ENCODE results near the gene MED13L.

The MED13L gene

DNA sequence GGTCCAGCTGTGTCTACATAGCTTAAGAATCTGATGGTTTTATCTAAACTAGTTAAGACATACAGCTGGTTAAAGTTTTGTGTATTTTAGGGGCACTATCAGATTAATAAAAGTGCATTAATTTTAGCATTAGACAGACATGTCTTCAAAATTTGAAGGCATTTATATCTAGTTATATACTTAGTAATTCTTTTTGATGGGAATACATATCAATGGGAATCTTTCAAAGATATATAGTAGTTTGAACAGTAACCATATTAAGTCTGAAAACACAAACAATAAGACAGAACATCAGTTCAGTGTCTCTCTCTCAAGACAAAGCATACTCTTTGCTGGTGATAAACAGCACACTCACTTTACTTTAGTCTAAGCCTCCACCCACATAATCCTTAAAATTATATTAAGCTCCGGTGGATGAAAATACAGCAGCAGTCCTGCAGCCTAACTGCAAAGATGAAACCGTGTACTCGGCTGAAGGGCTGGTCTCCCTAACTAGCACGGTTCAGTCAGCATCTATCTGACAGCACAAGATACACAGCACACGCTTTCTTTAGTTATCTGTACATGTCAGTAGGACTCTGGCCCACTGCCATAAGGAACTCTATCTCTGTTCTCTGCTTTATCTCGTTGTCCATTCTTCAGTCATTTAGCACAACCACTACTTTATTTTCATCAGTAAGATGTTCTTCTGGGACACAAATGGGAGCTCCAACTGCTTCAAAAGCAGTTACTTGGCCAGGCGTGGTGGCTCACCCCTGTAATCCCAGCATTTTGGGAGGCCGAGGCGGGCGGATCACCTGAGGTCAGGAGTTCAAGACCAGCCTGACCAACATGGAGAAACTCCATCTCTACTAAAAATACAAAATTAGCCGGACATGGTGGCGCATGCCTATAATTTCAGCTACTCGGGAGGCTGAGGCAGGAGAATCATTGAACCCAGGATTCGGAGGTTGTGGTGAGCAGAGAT, 80.5 kb downstream of the MED13L start:
- no peak for DNase-seq (ENCODE audit: low spot score)
- TF ChIP-seq, protein P1, sequence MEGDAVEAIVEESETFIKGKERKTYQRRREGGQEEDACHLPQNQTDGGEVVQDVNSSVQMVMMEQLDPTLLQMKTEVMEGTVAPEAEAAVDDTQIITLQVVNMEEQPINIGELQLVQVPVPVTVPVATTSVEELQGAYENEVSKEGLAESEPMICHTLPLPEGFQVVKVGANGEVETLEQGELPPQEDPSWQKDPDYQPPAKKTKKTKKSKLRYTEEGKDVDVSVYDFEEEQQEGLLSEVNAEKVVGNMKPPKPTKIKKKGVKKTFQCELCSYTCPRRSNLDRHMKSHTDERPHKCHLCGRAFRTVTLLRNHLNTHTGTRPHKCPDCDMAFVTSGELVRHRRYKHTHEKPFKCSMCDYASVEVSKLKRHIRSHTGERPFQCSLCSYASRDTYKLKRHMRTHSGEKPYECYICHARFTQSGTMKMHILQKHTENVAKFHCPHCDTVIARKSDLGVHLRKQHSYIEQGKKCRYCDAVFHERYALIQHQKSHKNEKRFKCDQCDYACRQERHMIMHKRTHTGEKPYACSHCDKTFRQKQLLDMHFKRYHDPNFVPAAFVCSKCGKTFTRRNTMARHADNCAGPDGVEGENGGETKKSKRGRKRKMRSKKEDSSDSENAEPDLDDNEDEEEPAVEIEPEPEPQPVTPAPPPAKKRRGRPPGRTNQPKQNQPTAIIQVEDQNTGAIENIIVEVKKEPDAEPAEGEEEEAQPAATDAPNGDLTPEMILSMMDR (IDR thresholded peaks at IDR 0.05): no peak
- Histone ChIP-seq H3K27ac (no peak overlapping the region), H3K4me3 (peak overlapping the region; percentile 10)

DNA sequence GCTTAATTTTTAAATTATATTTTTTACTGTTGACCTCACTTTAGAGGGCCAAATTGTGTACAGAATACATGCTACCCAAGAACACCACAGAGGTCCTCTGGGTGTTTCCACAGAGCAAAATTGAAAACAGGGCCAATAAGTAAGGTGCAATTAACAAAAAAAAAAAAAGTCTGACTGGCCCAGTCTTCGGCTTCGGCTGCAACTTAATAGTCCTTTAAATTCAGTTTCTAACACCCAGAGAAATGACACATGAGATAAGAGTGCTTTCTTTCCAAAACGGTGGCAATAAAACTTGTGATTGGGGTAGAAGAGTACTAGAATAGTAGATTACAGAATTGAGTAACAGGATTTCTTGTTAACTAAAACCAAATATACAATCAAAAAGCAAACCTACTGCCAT, 81.3 kb downstream of the MED13L start:
- Histone ChIP-seq H3K27ac (no peak overlapping the region), H3K4me3 (no peak overlapping the region)
- DNase-seq (ENCODE audit: low spot score): no peak
- TF ChIP-seq, protein P1 (IDR thresholded peaks at IDR 0.05): no peak

DNA sequence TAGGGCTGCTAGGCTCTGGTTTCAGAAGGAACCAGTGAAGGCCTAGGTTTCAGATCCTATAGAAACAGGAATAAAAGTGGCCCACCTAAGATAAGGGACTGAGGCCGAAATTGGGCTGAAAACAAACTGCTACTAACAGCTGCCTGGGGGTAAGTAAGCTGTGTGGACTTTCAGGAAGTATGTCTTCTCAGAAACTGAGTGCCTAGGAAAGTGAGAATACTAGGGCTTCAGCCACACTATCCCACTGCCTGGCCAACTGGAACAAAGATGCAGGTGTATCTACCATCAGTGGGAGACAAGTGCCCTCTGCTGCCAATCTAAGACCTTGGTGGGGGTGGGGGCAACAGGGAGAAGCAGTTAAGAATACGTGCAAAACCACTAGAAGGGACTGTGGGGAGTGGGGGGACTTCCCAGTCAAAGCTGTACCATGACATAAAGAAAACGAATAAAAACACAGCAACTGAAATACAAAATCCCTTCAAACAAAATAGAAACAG, 82.5 kb downstream of the MED13L start:
- DNase-seq (ENCODE audit: low spot score): no peak
- TF ChIP-seq, protein P1 (IDR thresholded peaks at IDR 0.05): no peak
- Histone ChIP-seq H3K27ac (no peak overlapping the region), H3K4me3 (no peak overlapping the region)

DNA sequence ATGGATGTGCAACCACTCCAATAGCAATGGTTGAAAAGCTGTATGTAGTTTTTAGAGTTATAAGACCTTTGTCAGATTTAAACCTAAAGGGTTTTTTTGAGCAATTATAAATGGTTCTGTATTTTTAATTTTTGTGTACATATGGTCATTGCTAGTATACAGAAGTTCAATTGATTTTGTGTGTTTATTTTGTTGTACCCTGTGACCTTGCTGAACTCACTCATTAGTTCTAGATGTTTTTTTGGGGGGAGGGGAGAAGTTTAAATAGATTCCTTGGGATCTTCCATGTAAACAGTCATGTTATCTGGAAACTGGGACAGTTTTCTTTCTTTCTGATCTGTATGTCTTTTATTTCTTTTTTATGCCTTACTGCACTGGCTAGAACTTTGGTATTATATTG, 87.8 kb downstream of the MED13L start:
- TF ChIP-seq, protein P1 (IDR thresholded peaks at IDR 0.05): no peak
- Histone ChIP-seq H3K27ac (no peak overlapping the region), H3K4me3 (no peak overlapping the region)
- no peak for DNase-seq (ENCODE audit: low spot score)

DNA sequence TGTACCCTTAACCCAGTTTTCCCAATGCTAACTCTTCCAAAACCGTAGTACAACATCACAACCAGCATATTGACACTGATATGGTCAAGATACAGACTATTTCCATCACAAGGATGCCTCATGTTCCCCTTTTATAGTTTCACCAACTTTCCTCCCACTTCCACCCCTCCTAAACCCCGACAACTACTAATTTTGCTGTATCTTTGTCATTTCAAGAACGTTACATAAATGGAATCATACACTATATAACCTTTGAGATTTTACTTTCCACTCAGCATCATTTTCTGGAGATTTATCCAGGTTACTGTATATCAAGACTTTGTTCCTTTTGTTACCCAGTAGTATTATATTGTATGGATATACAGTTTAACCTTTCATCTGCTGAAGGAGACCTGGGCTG, 88.9 kb downstream of the MED13L start:
- H3K4me3 ChIP-seq: no peak overlapping the region
- DNase-seq (ENCODE audit: low spot score): no peak
- TF ChIP-seq, protein P1 (IDR thresholded peaks at IDR 0.05): no peak
- H3K27ac ChIP-seq: no peak overlapping the region

DNA sequence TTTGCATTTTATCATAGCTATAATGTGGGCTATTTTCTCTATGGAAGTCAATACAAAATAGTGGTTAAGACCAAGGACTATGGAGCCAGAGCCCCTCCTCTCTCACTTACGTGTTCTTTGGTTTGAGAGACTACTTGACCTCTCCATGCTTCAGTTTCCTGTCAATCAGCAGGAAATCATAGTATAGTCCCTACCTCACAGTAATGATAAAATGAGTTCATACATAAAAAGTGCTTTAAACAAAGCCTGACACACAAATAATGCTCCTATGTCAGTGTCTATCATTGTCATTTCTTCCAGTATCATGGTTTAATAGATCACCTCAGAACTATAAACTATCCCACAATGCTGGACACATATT, 90.4 kb downstream of the MED13L start:
- DNase-seq (ENCODE audit: low spot score): no peak
- Histone ChIP-seq H3K4me3 (no peak overlapping the region), H3K27ac (no peak overlapping the region)
- TF ChIP-seq, protein P1 (IDR thresholded peaks at IDR 0.05): no peak

Data from coronary artery (tissue), 2 donors.